ENCODE results near the gene UGT2B7. TPM values are rescaled to one million over a fixed set of nuclear protein-coding genes. Genes with fewer than 3 reads are reported as not detected.

Gene UGT2B7
- total and polyA plus RNA-seq, 2 experiments from 2014 or later, result not detected

DNA sequence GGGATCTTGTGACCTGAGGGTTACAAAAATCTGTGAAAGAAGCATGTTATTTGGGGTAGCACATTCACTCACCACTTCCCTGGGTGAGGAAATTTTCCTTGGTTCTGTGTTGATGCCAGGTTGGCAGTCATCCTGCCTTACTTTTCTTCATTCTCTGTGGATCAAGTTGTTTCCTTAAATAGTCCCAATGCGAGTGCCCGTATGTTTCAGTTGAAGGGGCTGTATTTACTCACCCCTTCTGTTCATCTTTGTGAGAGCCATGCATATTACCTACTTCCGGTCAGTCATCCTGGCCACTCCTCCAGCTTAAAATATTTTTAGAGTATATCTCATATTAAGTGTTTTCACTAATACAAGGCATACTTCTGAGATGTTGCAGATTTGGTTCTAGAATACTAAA lies 2.6 kb upstream of the UGT2B7 start (continued):
- TF ChIP-seq, protein P1, sequence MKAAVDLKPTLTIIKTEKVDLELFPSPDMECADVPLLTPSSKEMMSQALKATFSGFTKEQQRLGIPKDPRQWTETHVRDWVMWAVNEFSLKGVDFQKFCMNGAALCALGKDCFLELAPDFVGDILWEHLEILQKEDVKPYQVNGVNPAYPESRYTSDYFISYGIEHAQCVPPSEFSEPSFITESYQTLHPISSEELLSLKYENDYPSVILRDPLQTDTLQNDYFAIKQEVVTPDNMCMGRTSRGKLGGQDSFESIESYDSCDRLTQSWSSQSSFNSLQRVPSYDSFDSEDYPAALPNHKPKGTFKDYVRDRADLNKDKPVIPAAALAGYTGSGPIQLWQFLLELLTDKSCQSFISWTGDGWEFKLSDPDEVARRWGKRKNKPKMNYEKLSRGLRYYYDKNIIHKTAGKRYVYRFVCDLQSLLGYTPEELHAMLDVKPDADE (IDR thresholded peaks at IDR 0.05), result no peak
- TF ChIP-seq EZH2 (IDR thresholded peaks at IDR 0.05; ENCODE audit: low read depth, unreplicated experiment), result no peak

DNA sequence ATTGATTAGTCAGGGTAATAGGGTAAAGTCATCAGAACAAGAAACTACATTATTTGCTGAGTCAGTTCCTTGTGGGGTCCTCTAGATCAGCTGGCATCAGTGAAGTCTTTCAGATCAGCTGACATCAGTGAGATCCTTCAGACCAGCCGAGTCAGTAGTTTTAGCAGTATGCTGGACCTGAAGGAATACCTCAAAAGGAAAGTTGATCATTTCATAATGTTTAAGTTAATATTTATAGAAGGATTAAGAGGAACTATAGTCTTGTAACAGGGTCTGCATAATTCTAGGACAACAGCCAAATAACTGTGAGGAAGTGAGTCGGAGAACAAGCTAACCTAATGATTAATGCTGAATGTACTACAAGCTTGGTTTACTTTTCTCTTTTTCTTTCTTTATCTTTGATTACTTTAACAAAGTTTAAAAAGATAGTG lies 958 bp upstream of the UGT2B7 start:
- peaks cover 3% of the 10 kb centered on the region; the same call in 1 of the 3 replicates for H3K4me1 Mint-ChIP-seq
- no peaks in the 10 kb centered on the region for H3K4me1 ChIP-seq (ENCODE audit: insufficient read depth)
- no peak overlapping the region for H3K4me3 Mint-ChIP-seq
- no peaks in the 10 kb centered on the region for H3F3A ChIP-seq (replicated peaks; ENCODE audit: low read depth)
- no peak overlapping the region for H3K4me2 ChIP-seq
- ATAC-seq, result no peak
- H3K27ac ChIP-seq (ENCODE audit: low read depth), result no peak overlapping the region
- H3K27me3 ChIP-seq (ENCODE audit: insufficient read depth), result no peaks in the 10 kb centered on the region
- H2AFZ ChIP-seq, result no peak overlapping the region
- H3K4me3 ChIP-seq, result no peak overlapping the region
- H3K27ac Mint-ChIP-seq, result no peak overlapping the region
- peaks cover 7% of the 10 kb centered on the region; the same call in 1 of the 2 replicates for H3K9me2 ChIP-seq (ENCODE audit: insufficient read depth)
- H3K9me3 Mint-ChIP-seq, result no peaks in the 10 kb centered on the region
- H3K36me3 ChIP-seq (ENCODE audit: insufficient read depth), result no peaks in the 10 kb centered on the region
- no peaks in the 10 kb centered on the region for H3K27me3 Mint-ChIP-seq (ENCODE audit: insufficient read depth, low read depth, poor library complexity)
- H4K20me1 ChIP-seq (replicated peaks; ENCODE audit: insufficient read depth), result no peaks in the 10 kb centered on the region
- H3K79me2 ChIP-seq (replicated peaks; ENCODE audit: insufficient read depth), result no peaks in the 10 kb centered on the region
- DNase-seq (ENCODE audit: low spot score), result no peak
- no peaks in the 10 kb centered on the region for H3K36me3 Mint-ChIP-seq (ENCODE audit: low read depth)
- TF ChIP-seq JUNB (IDR thresholded peaks at IDR 0.05; ENCODE audit: unreplicated experiment) (no peak), NANOG (IDR thresholded peaks at IDR 0.05; ENCODE audit: borderline replicate concordance) (no peak), EZH2 (IDR thresholded peaks at IDR 0.05; ENCODE audit: low read depth, unreplicated experiment) (no peak), EZH2phosphoT487 (IDR thresholded peaks at IDR 0.05; ENCODE audit: unreplicated experiment) (no peak), POLR2AphosphoS5 (IDR thresholded peaks at IDR 0.05; ENCODE audit: low read depth) (no peak), ZNF114 (CRISPR knock-in tag; IDR thresholded peaks at IDR 0.05) (no peak), STAT1 (IDR thresholded peaks at IDR 0.05; ENCODE audit: unreplicated experiment) (no peak), CREB1 (CRISPR knock-in tag; IDR thresholded peaks at IDR 0.05; ENCODE audit: low read depth) (no peak)
- TF ChIP-seq, protein P2, sequence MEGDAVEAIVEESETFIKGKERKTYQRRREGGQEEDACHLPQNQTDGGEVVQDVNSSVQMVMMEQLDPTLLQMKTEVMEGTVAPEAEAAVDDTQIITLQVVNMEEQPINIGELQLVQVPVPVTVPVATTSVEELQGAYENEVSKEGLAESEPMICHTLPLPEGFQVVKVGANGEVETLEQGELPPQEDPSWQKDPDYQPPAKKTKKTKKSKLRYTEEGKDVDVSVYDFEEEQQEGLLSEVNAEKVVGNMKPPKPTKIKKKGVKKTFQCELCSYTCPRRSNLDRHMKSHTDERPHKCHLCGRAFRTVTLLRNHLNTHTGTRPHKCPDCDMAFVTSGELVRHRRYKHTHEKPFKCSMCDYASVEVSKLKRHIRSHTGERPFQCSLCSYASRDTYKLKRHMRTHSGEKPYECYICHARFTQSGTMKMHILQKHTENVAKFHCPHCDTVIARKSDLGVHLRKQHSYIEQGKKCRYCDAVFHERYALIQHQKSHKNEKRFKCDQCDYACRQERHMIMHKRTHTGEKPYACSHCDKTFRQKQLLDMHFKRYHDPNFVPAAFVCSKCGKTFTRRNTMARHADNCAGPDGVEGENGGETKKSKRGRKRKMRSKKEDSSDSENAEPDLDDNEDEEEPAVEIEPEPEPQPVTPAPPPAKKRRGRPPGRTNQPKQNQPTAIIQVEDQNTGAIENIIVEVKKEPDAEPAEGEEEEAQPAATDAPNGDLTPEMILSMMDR (conservative IDR thresholded peaks at IDR 0.05; ENCODE audit: low read depth in 2 of 2), result no peak
- TF ChIP-seq, protein P3, sequence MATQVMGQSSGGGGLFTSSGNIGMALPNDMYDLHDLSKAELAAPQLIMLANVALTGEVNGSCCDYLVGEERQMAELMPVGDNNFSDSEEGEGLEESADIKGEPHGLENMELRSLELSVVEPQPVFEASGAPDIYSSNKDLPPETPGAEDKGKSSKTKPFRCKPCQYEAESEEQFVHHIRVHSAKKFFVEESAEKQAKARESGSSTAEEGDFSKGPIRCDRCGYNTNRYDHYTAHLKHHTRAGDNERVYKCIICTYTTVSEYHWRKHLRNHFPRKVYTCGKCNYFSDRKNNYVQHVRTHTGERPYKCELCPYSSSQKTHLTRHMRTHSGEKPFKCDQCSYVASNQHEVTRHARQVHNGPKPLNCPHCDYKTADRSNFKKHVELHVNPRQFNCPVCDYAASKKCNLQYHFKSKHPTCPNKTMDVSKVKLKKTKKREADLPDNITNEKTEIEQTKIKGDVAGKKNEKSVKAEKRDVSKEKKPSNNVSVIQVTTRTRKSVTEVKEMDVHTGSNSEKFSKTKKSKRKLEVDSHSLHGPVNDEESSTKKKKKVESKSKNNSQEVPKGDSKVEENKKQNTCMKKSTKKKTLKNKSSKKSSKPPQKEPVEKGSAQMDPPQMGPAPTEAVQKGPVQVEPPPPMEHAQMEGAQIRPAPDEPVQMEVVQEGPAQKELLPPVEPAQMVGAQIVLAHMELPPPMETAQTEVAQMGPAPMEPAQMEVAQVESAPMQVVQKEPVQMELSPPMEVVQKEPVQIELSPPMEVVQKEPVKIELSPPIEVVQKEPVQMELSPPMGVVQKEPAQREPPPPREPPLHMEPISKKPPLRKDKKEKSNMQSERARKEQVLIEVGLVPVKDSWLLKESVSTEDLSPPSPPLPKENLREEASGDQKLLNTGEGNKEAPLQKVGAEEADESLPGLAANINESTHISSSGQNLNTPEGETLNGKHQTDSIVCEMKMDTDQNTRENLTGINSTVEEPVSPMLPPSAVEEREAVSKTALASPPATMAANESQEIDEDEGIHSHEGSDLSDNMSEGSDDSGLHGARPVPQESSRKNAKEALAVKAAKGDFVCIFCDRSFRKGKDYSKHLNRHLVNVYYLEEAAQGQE (IDR thresholded peaks at IDR 0.05; ENCODE audit: unreplicated experiment), result no peak
- TF ChIP-seq, protein P1 (IDR thresholded peaks at IDR 0.05), result no peak
- TF ChIP-seq, protein P4, sequence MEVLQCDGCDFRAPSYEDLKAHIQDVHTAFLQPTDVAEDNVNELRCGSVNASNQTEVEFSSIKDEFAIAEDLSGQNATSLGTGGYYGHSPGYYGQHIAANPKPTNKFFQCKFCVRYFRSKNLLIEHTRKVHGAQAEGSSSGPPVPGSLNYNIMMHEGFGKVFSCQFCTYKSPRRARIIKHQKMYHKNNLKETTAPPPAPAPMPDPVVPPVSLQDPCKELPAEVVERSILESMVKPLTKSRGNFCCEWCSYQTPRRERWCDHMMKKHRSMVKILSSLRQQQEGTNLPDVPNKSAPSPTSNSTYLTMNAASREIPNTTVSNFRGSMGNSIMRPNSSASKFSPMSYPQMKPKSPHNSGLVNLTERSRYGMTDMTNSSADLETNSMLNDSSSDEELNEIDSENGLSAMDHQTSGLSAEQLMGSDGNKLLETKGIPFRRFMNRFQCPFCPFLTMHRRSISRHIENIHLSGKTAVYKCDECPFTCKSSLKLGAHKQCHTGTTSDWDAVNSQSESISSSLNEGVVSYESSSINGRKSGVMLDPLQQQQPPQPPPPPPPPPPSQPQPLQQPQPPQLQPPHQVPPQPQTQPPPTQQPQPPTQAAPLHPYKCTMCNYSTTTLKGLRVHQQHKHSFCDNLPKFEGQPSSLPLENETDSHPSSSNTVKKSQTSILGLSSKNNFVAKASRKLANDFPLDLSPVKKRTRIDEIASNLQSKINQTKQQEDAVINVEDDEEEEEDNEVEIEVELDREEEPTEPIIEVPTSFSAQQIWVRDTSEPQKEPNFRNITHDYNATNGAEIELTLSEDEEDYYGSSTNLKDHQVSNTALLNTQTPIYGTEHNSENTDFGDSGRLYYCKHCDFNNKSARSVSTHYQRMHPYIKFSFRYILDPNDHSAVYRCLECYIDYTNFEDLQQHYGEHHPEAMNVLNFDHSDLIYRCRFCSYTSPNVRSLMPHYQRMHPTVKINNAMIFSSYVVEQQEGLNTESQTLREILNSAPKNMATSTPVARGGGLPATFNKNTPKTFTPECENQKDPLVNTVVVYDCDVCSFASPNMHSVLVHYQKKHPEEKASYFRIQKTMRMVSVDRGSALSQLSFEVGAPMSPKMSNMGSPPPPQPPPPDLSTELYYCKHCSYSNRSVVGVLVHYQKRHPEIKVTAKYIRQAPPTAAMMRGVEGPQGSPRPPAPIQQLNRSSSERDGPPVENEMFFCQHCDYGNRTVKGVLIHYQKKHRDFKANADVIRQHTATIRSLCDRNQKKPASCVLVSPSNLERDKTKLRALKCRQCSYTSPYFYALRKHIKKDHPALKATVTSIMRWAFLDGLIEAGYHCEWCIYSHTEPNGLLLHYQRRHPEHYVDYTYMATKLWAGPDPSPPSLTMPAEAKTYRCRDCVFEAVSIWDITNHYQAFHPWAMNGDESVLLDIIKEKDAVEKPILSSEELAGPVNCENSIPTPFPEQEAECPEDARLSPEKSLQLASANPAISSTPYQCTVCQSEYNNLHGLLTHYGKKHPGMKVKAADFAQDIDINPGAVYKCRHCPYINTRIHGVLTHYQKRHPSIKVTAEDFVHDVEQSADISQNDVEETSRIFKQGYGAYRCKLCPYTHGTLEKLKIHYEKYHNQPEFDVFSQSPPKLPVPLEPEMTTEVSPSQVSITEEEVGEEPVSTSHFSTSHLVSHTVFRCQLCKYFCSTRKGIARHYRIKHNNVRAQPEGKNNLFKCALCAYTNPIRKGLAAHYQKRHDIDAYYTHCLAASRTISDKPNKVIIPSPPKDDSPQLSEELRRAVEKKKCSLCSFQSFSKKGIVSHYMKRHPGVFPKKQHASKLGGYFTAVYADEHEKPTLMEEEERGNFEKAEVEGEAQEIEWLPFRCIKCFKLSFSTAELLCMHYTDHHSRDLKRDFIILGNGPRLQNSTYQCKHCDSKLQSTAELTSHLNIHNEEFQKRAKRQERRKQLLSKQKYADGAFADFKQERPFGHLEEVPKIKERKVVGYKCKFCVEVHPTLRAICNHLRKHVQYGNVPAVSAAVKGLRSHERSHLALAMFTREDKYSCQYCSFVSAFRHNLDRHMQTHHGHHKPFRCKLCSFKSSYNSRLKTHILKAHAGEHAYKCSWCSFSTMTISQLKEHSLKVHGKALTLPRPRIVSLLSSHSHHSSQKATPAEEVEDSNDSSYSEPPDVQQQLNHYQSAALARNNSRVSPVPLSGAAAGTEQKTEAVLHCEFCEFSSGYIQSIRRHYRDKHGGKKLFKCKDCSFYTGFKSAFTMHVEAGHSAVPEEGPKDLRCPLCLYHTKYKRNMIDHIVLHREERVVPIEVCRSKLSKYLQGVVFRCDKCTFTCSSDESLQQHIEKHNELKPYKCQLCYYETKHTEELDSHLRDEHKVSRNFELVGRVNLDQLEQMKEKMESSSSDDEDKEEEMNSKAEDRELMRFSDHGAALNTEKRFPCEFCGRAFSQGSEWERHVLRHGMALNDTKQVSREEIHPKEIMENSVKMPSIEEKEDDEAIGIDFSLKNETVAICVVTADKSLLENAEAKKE (CRISPR knock-in tag; IDR thresholded peaks at IDR 0.05), result no peak

Data from GM23338 (cell line).